ENCODE data around the gene MVD.
"Not testable (repeated sequence)": the region's sequence is repeated elsewhere in the genome, so short reads cannot be mapped to it uniquely, and the experiment has no call there.

The MVD gene

DNA sequence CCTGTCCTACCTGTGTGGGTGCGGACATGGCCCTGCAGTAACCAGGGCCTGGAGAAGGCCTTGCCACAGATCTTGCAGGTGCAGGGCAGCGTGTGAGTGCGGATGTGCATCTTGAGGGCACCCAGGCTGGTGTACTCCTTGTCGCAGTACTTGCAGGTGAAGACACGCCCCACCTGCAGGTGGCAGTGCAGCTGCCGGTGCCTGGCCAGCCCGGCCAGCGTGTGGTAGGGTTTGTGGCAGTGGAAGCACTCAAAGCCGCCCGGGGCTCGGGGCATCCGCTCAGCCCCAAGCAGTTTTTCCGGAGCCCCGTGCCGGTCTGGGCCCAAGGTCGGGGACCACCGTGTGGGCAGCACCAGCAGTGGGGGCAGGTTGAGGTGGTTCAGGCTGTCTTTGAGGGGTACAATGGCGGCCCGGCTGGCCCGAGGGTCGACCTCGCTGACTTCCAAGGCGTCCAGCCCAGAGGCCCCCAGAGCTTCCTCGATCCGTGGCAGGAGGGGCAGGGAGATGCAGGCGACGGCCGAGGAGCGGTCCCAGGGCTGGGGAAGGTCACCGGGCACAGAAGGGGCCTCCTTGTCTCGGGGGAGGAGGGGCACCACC lies 18.3 kb upstream of the MVD start:
- no peak for DNase-seq

DNA sequence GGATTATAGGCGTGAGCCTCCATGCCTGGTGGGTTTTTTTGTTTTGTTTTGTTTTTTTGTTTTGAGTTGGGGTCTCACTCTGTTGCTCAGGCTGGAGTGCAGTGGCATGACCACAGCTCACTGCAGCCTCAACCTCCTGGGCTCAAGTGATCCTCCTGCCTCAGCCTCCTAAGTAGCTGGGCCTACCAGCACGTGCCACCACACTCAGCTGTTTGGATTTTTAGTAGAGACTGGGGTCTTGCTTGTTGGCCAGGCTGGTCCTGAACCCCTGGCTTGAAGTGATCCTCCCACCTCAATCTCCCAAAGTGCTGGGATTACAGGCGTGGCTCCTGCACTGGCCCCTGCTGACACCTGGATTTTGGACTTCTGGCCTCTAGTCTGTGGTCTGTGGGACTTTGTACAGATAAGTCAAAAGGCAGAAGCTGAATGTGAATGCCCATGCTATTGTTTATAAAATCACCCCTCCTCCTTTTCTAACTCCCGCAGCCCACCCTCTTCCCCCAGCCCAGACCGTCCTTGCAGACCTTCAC lies 17.7 kb upstream of the MVD start:
- no peak for DNase-seq

DNA sequence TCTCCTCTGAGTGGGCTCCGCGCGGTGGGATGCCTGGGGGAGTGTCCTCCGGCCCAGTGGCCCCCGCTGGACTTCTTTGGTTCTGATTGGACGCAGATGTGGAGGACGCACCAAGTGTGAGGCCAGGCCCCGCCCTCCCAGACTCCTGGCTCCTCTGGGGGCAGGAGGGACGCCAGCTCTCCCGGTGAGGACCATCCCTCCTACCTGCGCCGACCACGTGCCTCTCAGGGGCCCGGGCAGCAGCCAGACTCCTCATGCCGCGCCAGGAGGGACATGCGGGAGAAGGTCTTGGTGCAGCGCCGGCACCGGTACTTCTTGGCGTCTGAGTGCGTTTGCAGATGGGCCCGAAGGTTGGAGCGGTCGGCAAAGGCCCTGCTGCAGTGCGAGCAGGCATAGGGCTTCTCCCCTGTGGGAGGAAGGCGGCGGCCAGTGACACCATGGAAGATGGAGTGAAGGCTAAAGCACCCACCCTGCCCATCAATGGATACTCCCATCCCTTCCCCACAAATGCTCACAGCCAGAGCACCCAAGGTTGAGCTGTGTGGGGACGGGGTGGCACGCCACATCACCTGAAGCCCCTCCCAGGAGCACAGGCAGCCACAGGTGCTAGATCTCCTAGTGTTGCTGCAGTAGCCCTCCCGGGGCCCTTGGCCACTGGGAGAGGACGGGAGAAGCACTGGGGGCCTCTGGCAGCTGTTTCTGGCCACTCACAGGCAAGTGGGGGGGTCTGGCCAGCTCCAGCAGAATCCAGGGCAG lies 15.5 kb upstream of the MVD start:
- no peak for DNase-seq

DNA sequence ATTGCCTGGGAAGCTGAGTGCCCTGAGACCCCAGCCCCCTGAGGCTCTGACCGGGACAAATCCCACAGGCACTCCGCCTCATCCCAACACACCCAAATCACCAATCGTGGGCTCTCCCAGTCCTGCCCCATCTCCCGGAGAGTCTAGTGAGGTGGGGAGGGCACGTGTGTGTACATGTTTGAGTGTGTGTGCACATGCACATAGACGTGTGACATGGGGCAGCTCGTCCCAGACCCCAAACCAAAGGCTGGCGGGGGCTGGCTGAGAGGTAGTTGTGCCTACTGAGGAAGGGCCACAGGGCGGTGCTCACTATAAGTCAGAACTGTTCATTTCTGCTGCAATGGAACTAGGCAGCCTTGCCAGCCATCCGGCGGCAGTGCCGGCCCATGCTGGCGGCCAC lies 14.8 kb upstream of the MVD start:
- no peak for DNase-seq

DNA sequence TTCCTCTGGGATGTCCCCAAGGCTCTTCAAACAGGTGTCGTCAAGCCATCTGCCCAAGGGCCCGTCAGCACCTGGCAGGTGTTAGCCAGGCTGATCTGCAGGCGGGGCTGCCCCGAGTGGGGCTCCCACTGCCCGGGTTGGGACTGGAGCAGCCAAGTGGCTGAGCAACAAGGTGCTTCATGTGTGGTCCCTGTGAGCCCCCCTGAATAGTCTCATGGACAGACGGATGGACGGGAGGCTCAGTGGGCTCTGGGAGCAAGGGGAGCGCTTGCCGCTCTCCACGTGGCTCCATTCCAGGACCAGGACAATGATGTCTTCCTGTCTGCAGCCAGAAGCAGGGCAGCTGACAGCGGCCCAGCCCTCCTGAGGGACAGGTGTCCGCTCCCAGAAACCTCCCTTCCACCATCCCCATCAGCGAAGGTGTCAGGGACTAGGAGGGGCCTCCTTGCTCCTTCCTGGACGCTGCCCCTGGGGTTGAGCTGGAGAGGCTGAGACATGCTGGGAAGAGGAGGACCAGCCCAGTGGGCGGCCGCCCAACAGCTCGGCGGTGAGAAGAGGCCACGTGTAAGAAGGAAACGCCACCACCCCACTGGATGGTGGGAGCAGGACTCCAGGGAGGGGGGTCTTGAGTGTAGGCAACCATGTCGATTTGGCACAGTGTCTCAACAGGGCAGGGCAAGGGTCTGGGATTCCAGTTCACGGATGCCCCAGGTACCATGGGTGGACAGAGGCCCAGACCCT lies 13.8 kb upstream of the MVD start:
- DNase-seq: no peak

DNA sequence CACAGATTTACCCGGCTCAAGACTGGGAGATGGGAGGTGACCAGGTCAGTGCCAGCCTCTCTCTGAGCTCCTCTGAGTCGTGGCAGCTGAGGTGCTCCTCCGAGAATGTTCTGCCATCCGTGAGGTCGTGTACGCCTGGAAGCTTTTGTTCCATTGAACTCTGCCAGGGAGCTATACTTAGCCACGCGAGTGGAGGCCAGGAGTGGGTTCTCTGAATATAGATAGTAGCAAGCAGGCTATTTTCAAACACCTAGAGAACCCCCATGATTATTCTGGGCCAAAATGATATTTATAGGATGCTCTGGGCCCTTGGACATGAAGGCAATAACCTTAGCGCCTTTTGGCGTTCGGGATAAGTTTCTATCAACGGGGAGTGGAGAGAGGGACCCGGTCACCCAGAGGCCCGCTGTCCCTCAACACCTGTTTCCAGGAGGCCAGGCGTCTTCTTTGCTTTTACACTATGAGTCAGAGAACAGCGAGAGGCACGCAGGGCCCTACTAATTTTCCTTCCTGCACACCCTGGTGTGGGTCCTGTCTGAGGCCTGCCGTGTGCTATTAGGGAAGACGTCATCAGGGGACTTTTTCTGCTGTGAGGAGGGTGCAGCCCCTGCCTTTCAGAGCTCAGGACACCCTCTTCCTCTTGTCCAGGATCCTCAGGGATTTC lies 11.0 kb upstream of the MVD start:
- DNase-seq: no peak

DNA sequence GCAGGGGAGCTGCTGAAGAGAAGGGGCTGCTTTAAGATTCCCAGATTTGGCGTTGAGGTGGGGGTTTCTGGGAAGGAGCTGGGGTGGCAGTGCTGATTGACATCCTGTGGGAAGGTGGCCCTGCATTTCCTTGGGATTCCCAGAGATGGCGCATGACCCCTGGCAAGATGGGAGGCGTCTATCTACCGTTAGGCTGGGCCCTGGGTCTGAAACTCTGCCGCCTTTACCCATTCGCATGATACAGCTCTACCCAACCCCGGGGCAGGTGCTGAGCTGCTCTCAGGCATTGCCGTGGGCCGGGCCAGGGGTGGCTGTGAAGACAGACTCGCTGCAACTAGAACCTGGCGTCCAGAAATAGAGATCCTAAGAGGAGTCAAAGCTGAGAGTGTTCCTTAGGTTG lies 9.9 kb upstream of the MVD start:
- no peak for DNase-seq

DNA sequence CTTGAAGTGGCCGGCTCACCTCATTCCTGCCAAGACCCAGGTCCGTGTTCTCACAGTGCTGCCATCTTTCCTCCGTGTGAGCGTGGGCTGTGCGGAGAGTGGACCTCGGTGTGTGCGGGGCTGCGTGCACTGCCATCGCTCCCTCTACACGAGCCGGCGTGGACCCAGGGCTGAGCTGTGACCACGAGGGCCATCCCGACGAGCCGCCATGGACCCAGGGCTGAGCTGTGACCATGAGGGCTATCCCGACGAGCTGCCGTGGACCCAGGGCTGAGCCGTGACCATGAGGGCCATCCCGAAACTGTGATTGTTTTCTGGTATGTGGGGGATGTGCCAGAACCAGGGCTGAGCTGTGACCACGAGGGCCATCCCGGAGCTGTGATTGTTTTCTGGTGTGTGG lies 8.9 kb upstream of the MVD start:
- DNase-seq: no peak

DNA sequence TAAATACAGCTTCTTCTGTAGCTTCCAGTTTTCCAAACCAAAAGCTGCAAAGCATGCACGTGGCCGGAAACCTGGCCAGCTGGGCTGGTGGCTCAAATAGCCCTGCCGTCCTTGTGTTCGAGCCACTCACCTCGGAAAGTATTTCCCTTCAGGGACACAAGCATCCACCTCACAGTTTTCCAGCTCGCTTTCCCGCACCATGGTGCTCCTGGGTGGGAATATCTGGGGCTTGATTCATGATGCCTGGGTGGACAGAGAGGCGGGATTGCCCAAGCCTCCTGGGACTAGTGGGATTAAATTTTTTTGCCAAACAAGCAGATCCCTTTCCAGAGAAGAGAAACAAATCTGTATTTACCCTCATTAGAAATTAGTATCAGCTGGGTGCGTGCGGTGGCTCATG lies 7.1 kb upstream of the MVD start:
- DNase-seq: no peak

DNA sequence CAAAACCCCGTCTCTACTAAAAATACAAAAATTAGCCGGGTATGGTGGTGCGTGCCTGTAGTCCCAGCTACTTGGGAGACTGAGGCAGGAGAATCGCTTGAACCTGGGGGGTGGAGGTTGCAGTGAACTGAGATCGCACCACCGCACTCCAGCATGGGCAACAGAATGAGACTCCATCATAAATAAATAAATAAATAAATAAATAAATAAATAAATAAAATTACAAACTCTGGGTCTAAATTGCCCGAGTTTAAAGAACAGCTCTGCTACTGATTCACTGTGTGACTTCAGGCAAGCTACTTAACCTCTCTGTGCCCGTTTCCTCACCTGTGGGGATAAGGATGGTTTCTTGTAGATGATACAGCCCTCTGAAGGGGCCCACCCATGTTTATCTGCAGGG lies 6.6 kb upstream of the MVD start:
- DNase-seq: not testable (repeated sequence)

DNA sequence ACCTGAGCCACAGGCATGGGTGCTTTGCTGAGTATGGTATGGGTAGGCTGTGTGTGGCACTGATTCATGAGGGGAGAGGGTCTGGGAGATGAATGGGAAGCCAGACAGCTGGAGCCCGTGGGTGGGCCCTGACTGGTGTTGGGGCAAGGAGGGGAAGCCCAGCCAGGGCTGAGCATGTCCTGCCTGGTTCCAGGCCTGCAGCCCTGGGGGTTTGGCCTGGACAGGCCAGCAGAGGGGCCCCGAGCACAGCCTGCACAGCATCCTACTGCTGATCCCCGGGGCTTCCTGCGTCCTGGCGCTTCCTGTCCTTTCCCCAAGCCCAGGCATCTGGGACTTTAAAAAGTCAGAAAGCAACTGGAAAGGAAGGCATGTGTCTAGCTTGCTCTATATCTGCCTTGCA lies 4.6 kb upstream of the MVD start:
- DNase-seq: no peak

DNA sequence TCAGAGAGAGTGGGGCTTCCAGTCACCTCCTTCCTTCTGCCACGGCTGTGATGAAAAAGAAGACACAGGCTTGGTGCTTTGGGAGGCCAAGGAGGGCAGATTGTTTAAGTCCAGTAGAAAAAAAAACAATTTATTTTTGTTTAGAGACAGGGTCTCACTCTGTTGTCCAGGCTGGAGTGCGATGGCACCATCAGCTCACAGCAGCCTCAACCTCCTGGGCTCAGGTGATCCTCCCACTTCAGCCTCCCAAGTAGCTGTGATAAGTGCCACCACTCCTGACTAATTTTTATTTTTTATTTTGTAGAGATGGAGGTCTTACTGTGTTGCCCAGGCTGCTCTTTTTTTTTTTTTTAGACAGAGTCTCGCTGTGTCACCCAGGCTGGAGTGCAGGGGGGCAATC lies 2.7 kb upstream of the MVD start:
- no peak for DNase-seq

DNA sequence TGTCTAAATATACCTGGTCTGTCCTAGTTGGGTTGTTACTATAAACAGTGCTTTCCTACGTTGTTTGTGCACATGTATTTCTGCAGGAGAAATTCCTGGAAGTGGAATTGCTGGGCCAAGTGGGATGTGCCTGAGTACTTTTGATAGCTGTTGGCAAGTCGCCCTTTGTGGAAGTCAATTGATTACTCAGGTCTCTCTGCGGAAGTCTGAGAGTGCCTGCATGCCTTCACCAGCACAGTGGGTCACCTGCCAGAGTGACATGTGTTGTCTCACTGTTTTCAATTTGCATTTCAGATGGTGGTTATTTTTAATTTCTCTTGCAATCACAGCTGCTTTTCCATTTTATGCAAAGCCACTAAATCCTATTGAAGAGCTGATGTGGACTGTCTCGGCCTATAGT lies 2.3 kb upstream of the MVD start:
- DNase-seq: no peak

DNA sequence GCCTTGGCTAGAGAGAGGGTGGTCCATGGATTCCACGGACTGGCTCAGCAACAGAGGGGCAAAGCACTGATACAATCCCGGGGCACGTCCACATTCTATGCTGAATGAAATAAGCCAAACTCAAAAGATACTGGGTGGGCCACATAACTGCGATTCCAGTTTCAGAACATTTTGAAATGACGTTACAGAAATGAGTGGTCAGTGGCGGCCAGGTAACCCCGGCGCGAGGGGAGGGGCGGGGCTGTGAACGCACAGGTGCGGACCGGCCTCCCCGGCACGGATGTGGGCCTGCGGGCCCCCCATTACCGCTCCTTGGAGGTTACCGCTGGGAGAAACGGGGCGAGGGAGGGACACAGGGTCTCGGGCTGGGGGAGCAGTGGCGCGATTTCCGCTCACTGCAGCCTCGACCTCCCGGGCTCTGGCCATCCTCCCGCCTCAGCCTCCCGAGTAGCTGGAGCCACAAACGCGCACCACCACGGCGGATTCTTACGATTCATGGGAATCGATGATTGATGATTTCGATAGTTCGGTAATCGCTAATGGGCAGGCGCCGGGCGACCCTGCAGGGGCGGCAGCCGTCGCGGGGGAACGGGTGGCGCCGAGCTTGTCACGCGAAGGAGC lies 559 bp downstream of the MVD start:
- DNase-seq: no peak

DNA sequence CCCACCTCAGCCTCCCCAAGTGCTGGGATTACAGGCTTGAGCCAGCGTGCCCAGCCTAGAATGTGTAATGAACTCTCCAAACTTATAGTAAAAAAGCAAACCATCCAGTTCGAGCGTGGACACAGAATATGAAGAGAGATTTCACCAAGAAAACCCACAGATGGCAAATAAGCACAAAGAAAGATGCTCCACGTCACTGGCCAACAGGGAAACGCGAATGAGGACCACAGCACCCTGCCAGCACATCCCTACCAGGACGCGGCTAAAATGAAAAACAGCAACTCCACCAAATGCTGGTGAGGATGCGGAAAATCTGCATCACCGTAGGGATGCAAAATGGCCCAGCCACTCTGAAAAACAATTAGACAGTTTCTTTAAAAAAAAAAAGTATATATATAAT lies 1.4 kb downstream of the MVD start:
- no peak for DNase-seq

DNA sequence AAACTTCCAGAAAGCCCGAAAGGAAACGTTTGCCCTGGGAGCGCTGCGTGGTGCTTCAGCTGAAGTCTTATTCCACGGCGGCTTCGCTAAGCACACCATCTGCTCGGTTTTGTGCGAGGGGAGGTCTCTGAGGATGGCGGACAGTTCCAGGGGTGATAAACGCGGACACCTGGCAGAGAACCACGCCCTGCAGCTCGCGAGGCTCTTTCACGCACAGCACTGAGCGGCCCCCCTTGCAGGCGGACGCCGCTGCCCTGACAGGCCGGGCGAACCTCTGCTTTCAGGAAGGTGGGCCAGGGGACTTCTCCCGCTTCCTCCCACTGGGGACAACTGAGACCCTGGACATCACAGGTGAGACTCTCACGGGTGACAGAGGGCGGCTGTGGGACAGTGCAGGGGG lies 3.7 kb downstream of the MVD start:
- DNase-seq: no peak

DNA sequence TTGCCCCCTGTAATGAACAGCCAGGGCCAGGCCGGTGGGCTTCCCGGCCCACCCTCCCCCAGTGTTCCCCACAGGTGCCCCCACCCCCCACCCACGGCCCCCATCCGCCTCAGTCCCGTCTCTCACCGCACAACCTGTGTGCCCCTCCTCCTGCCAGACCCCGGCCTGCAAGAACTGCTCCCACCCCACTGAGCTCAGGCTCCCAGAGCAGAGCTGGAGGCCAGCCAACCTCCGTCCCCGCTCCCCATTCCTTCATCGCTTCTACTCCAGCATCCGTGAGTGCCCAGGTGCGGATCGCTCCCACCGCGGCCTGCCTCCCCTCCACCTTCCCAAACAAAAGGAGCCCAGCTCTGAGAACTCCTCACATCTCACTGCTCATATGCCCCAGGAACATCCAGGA lies 4.2 kb downstream of the MVD start:
- no peak for DNase-seq

DNA sequence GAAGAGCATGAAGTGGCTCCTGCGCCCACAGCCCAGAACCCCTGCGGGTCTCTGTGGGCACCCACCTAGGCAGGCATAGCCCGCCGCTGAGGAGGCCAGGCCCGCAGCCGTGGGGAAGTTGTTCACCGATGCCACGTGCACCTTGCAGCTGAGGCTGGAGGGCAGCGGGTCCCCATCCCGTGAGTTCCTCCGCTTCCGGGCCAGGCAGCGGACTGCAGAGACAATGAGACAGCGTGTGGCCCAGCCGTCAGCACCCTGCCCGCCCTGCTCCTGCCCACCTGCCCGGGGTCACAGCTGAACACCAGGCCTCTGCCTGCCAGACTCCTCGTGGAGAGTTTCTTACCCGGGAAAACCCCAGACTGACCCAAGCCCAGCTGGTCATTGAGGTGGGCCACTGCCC lies 5.5 kb downstream of the MVD start:
- DNase-seq: no peak

DNA sequence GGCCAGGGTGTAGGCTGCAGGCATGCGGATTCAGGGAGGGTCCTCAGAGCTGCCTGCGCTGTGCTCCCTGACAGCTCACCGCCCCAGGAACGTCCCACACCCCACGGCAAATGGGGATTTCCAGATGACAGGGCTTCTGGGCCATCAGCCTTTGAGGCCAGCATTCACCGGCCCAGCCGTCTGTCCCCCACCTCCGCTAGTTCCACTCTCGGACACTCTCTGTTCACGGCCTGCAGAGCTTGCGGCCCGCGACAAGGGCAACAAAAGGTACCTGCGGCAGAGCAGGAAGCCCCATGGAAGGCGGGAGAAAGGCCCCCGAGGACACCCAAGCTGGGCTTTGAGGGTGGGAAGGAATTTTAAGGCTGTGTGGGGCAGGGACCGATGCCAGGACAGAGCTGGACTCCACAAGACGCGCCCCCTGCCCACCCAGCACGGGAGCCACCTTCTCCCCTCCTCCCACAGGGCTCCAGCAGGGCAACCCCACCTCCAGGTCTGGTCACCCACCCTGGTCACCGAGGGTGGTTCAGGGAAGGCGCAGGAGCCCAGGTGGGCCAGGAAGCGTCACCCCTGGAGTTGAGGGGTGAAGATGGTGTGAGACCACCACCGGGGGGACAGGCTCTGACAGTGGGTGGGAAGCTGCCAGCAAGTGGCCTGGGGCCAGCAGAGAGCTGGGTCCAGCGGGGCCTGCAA lies 6.5 kb downstream of the MVD start:
- DNase-seq: no peak

DNA sequence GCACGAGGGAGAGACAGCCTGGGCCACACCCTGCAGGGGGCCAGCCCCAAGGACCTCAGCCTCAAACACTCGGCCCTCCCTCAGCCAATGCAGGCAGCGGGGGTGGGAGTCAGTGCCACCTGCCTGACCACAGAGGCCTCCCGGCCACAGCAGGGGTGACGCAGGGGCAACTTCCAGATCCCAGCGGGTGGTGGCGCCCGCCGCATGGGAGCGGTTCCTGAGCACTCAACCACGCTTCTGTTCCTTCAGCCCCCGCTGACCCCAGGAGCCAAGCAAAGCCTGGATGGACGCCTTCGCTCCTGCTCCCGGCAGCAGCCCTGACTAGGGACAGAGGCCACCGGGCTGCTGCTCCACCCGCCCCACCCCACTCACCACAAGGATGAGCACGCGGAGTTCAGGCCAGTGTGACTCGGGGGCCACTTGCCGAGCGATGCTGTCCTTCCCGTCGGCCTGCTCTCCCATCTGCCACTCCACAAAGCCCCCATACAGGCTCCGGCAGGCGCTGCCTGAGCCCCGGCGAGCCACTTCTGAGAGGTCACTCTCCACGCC lies 7.1 kb downstream of the MVD start:
- no peak for DNase-seq

DNA sequence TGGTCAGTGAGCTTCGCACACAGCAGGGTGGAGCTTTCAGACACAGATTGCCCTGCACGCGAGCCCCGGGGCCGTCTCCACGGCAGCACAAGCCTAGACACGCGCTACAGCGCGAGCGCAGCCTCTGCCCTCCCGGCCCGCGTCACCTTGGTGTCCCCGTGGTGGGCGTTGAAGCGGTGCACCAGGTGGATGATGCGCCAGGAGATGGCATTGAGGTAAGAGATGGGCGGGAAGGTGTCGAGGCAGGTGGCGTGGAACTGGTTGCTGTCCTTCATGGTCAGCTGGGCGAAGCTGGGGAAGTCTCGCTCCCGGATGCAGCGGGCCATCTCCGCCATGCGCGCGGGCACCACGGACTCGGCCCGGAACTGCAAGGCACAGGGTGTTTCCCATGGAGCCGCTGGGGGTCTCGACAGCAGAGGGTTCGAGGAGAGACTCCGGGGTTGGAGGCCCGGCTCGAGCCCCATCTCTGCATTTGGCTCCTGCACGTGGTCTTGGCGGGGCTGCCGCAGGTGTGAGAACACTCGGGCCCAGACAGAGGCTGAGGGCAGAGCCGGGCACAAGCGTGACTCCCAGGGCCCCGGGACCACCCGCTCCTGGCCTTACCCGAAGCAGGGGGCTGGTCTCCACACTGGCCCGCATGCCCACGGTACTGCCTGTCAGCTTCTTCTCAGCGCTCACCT lies 7.7 kb downstream of the MVD start:
- DNase-seq: no peak
